ENCODE data around the gene ZNRF2. TPM values are rescaled to one million over a fixed set of nuclear protein-coding genes. Genes with fewer than 3 reads are reported as not detected.

The ZNRF2 gene
- total and polyA plus RNA-seq, 2 donors (not counting 3 experiments of a cell fraction or from before 2014, with no cell fraction given): 1.4 to 5.9 TPM

- dilution Hi-C loops (cut with MboI; ENCODE audit: extremely low pct_ligation_motif_present, low sequenced_read_pairs): no loop called here
- H3K4me1 ChIP-seq (ENCODE audit: control insufficient read depth, extremely low read depth, insufficient read depth, low read length): no peaks in the 10 kb centered on the region
- H3K36me3 ChIP-seq (ENCODE audit: control insufficient read depth in 2 of 2, extremely low read depth in 1 of 2, insufficient read depth in 2 of 2, low read length in 2 of 2): no peaks in the 10 kb centered on the region
- POLR2A ChIA-PET: no interaction called here
- no peak overlapping the region for H3K9ac ChIP-seq (replicated peaks; ENCODE audit: extremely low read depth, insufficient read depth, low read length)
- H2AFZ ChIP-seq (ENCODE audit: low read depth, low read length): no peak overlapping the region
- no peaks in the 10 kb centered on the region for H3K79me2 ChIP-seq (ENCODE audit: control insufficient read depth, insufficient read depth, low read length)
- H3K9me1 ChIP-seq (replicated peaks; ENCODE audit: control insufficient read depth, extremely low read depth, insufficient read depth, low read length): no peaks in the 10 kb centered on the region
- no peak for TF ChIP-seq MYC (IDR thresholded peaks at IDR 0.05; ENCODE audit: low read depth, low read length)
- no peak for TF ChIP-seq FOS (IDR thresholded peaks at IDR 0.05; ENCODE audit: borderline replicate concordance, insufficient read depth, low read length)
- no peak for TF ChIP-seq JUN (IDR thresholded peaks at IDR 0.05; ENCODE audit: borderline replicate concordance, insufficient read depth, insufficient read length, low read depth)
- TF ChIP-seq GATA2 (IDR thresholded peaks at IDR 0.05; ENCODE audit: insufficient read depth, insufficient read length, low read depth, low read length): no peak
- no peak for TF ChIP-seq POLR2AphosphoS5 (IDR thresholded peaks at IDR 0.05; ENCODE audit: insufficient read depth, low read depth, low read length)
- no peak for TF ChIP-seq EZH2 (IDR thresholded peaks at IDR 0.05; ENCODE audit: borderline replicate concordance, low read depth, low read length, severe bottlenecking)
- no peak for TF ChIP-seq POLR2A (IDR thresholded peaks at IDR 0.05; ENCODE audit: low read depth, low read length)
- TF ChIP-seq CTCF (IDR thresholded peaks at IDR 0.05; ENCODE audit: extremely low read depth in 1 of 2, insufficient read depth in 1 of 2, low read depth in 1 of 2, low read length in 2 of 2): no peak
- no peak for TF ChIP-seq MAX (IDR thresholded peaks at IDR 0.05; ENCODE audit: insufficient read depth, insufficient read length)
- H3K4me3 ChIP-seq (replicated peaks in 1 of 3; ENCODE audit: insufficient read depth in 1 of 3, low read depth in 1 of 3, low read length in 3 of 3): no peak overlapping the region
- FAIRE-seq (no peak), DNase-seq (ENCODE audit: low read depth, low spot score) (no peak)
- no peaks in the 10 kb centered on the region for H3K27me3 ChIP-seq (ENCODE audit: control insufficient read depth in 2 of 2, insufficient read depth in 2 of 2, low read length in 2 of 2)
- intact Hi-C loops (cut with micrococcal nuclease): no loop called here
- H4K20me1 ChIP-seq (replicated peaks; ENCODE audit: control insufficient read depth, extremely low read depth, insufficient read depth, low read length): no peaks in the 10 kb centered on the region
- BruUV-seq (replicated peaks): no TSS peak
- H3K9me3 ChIP-seq (replicated peaks; ENCODE audit: control insufficient read depth, insufficient read depth, low read length): no peaks in the 10 kb centered on the region
- no peak overlapping the region for H3K4me2 ChIP-seq (ENCODE audit: insufficient read depth, low read length)
- CTCF ChIA-PET: interaction anchor here (2.6 kb wide), 1 partner anchor 131 kb away, joined by 9 read pairs; no protein-coding TSS in a partner anchor
- no peak overlapping the region for H3K27ac ChIP-seq (ENCODE audit: insufficient read depth, low read depth, low read length)
Observed at GRCh38 chr7:30406664-30407425, 122.4 kb downstream of the ZNRF2 start.

Data from endothelial cell of umbilical vein (primary cell).